ENCODE measurements around the gene NIM1K. TPM values are rescaled to one million over a fixed set of nuclear protein-coding genes. Genes with fewer than 3 reads are reported as not detected.

Gene NIM1K
- total and polyA plus RNA-seq, 10 of the 15 experiments (the other 5 are each of a cell fraction or from before 2014, with no cell fraction given), result 0.27 to 1.7 (median 0.66) TPM

DNA sequence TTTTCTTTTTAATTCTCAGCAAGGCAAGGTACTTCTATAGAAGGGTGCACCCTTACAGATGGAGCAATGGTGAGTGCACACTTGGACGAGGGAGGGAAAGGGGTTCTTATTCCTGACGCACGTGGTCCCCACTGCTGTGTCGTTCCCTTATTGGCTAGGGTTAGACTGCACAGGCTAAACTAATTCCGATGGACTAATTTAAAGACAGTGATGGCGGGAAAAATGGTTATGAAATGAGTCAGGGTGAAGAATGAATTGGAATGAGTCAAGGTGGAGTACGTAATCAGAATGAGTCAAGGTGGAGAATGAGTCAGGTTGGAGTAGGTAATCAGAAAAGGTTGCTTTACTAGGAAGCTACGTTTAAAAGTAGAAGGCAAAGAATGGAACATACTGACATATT, 123.2 kb downstream of the NIM1K start (continued):
- TF ChIP-seq TAF1 (IDR thresholded peaks at IDR 0.05; ENCODE audit: borderline replicate concordance, low read depth, low read length) (no peak), RCOR1 (conservative IDR thresholded peaks at IDR 0.05; ENCODE audit: low read depth, low read length) (no peak), IKZF1 (conservative IDR thresholded peaks at IDR 0.05) (no peak), KAT2A (conservative IDR thresholded peaks at IDR 0.05; ENCODE audit: control insufficient read depth, low read depth, low read length) (no peak), FOXM1 (IDR thresholded peaks at IDR 0.05; ENCODE audit: low read depth, low read length) (peak; percentile 57; the same call in 1 of the 2 replicates), SRF (IDR thresholded peaks at IDR 0.05; ENCODE audit: low read depth in 2 of 2, low read length in 2 of 2) (no peak), GABPA (IDR thresholded peaks at IDR 0.05; ENCODE audit: low read depth) (0 out of 2 replicates have a peak, but pooled peaks have one; percentile 10)
- TF ChIP-seq, protein P1, sequence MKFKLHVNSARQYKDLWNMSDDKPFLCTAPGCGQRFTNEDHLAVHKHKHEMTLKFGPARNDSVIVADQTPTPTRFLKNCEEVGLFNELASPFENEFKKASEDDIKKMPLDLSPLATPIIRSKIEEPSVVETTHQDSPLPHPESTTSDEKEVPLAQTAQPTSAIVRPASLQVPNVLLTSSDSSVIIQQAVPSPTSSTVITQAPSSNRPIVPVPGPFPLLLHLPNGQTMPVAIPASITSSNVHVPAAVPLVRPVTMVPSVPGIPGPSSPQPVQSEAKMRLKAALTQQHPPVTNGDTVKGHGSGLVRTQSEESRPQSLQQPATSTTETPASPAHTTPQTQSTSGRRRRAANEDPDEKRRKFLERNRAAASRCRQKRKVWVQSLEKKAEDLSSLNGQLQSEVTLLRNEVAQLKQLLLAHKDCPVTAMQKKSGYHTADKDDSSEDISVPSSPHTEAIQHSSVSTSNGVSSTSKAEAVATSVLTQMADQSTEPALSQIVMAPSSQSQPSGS (IDR thresholded peaks at IDR 0.05; ENCODE audit: low read length), result peak; percentile 59; the same call in 1 of the 2 replicates
- TF ChIP-seq, protein P2, sequence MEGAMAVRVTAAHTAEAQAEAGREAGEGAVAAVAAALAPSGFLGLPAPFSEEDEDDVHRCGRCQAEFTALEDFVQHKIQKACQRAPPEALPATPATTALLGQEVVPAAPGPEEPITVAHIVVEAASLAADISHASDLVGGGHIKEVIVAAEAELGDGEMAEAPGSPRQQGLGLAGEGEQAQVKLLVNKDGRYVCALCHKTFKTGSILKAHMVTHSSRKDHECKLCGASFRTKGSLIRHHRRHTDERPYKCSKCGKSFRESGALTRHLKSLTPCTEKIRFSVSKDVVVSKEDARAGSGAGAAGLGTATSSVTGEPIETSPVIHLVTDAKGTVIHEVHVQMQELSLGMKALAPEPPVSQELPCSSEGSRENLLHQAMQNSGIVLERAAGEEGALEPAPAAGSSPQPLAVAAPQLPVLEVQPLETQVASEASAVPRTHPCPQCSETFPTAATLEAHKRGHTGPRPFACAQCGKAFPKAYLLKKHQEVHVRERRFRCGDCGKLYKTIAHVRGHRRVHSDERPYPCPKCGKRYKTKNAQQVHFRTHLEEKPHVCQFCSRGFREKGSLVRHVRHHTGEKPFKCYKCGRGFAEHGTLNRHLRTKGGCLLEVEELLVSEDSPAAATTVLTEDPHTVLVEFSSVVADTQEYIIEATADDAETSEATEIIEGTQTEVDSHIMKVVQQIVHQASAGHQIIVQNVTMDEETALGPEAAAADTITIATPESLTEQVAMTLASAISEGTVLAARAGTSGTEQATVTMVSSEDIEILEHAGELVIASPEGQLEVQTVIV (IDR thresholded peaks at IDR 0.05; ENCODE audit: borderline replicate concordance, partially characterized antibody), result no peak
